Erythroblast (primary cell): ENCODE data around the gene FGD3.

ENCODE experiments used
- GATA1 ChIP-seq: IDR thresholded peaks from 2 replicates; pipeline ENCODE4 v1.6.1; 2011; ENCODE audit warnings: low read depth, mild to moderate bottlenecking, control low read depth, low read length, moderate library complexity
- POLR2A ChIP-seq: IDR thresholded peaks from 2 replicates; pipeline ENCODE4 v1.6.1; 2011; ENCODE audit warnings: mild to moderate bottlenecking, low read length

- TF ChIP-seq POLR2A (no peak), GATA1 (no peak)
Measured at GRCh38 chr9:92934321-92934720, 13.0 kb upstream of the FGD3 start.
